ENCODE data around the gene PCDHGA8.

DNA sequence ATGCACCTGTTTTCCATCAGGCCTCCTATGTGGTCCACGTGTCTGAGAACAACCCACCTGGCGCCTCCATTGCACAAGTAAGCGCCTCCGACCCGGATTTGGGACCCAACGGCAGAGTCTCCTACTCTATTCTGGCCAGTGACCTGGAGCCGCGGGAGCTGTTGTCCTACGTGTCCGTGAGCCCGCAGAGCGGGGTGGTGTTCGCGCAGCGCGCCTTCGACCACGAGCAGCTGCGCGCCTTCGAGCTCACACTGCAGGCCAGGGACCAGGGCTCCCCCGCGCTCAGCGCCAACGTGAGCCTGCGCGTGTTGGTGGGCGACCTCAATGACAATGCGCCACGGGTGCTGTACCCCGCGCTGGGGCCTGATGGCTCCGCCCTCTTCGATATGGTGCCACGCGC, 40.8 kb upstream of the PCDHGA8 start:
- no peak for TF ChIP-seq POLR2A (IDR thresholded peaks at IDR 0.05)
- no peak for TF ChIP-seq CTCF (IDR thresholded peaks at IDR 0.05)
